Muscle of leg (tissue), 11 donors: ENCODE measurements around the gene MILR1. TPM values are rescaled to one million over a fixed set of nuclear protein-coding genes. Genes with fewer than 3 reads are reported as not detected.
"Not testable (repeated sequence)": the region's sequence is repeated elsewhere in the genome, so short reads cannot be mapped to it uniquely, and the experiment has no call there.

Experiments
- DNase-seq: peaks from one replicate; pipeline ENCODE4 v3.0.0; 2013
- H3K27ac ChIP-seq: one replicate; pipeline ENCODE4 v1.5.1; 2013; ENCODE audit warnings: mild to moderate bottlenecking, low read length, control low read depth
- H3K27me3 ChIP-seq: one replicate; pipeline ENCODE4 v1.6.1; 2013; ENCODE audit warnings: low read length; ENCODE audit not compliant: control insufficient read depth, insufficient read depth
- H3K36me3 ChIP-seq: one replicate; pipeline ENCODE4 v1.6.1; 2013; ENCODE audit warnings: low read length; ENCODE audit not compliant: control insufficient read depth, insufficient read depth
- H3K4me1 ChIP-seq: one replicate; pipeline ENCODE4 v1.6.1; 2013; ENCODE audit warnings: low read length; ENCODE audit not compliant: control insufficient read depth, insufficient read depth
- H3K4me3 ChIP-seq: one replicate; pipeline ENCODE4 v1.5.1; 2013; ENCODE audit warnings: low read length, control low read depth
- H3K9me3 ChIP-seq: replicated peaks from 2 replicates; pipeline ENCODE4 v1.6.1; 2013; ENCODE audit warnings: low read depth, low read length; ENCODE audit not compliant: control insufficient read depth
- WGBS: methylation state at CpG from one replicate; pipeline ENCODE4 v1.1.5; 2013; ENCODE audit warnings: missing lambda C conversion rate; ENCODE audit not compliant: insufficient coverage; 5-methylcytosine and 5-hydroxymethylcytosine counted together
- polyA plus RNA-seq, 8 donors: library from polyadenylated mRNA; unstranded; fragments of 120-200 nt; gene quantifications; one replicate each; pipeline versions ENCODE4 v1.2.1 to v1.2.3, GENCODE V29; 2013; ENCODE audit warnings: inconsistent platforms in 1 of 8, low replicate concordance in 1 of 8; ENCODE audit not compliant: insufficient read length in 8 of 8, insufficient read depth in 1 of 8
- total RNA-seq: library from RNA; stranded (reverse); fragments of 120-200 nt; gene quantifications from one replicate; pipeline ENCODE4 v1.2.4, GENCODE V29; 2013

Gene MILR1
- total and polyA plus RNA-seq, 9 donors, result 2.6 to 7.0 (median 4.4) TPM

- 47% methylated on average over 4 of the region's 9 CpGs for WGBS
- no peak overlapping the region for H3K4me3 ChIP-seq
- DNase-seq, result no peak
- no peak overlapping the region for H3K27ac ChIP-seq
- H3K27me3 ChIP-seq, result peaks cover 5% of the 10 kb centered on the region
- H3K9me3 ChIP-seq, result peaks cover 2% of the 10 kb centered on the region
- no peaks in the 10 kb centered on the region for H3K36me3 ChIP-seq
- H3K4me1 ChIP-seq, result peaks cover 3% of the 10 kb centered on the region
Measured at GRCh38 chr17:64466019-64466735, 17.3 kb downstream of the MILR1 start.

- H3K4me1 ChIP-seq, H3K4me3 ChIP-seq, H3K9me3 ChIP-seq, H3K36me3 ChIP-seq, H3K27ac ChIP-seq, DNase-seq, H3K27me3 ChIP-seq: not testable (repeated sequence)
- no CpG with 5 or more reads among the region's 1 CpG for WGBS
Measured at GRCh38 chr17:64466834-64467233, 17.9 kb downstream of the MILR1 start.

GRCh38 chr17:64470625-64471024 is 21.7 kb downstream of the MILR1 start:
- Histone ChIP-seq H3K4me3 (no peak overlapping the region), H3K27ac (no peak overlapping the region), H3K27me3 (peaks cover 5% of the 10 kb centered on the region), H3K9me3 (peaks cover 2% of the 10 kb centered on the region), H3K4me1 (peaks cover 3% of the 10 kb centered on the region), H3K36me3 (no peaks in the 10 kb centered on the region)
- 17% methylated on average over 1 of the region's 4 CpGs for WGBS
- DNase-seq, result no peak

- Histone ChIP-seq H3K4me3 (no peak overlapping the region), H3K27ac (no peak overlapping the region), H3K4me1 (peaks cover 2% of the 10 kb centered on the region), H3K27me3 (peaks cover 3% of the 10 kb centered on the region), H3K36me3 (no peaks in the 10 kb centered on the region), H3K9me3 (peaks cover under 1% of the 10 kb centered on the region)
- no peak for DNase-seq
- no CpG with 5 or more reads among the region's 3 CpGs for WGBS
Measured at GRCh38 chr17:64471440-64471839, 22.5 kb downstream of the MILR1 start.

GRCh38 chr17:64472564-64472963 is 23.6 kb downstream of the MILR1 start:
- Histone ChIP-seq H3K27ac (no peak overlapping the region), H3K36me3 (peaks cover 2% of the 10 kb centered on the region), H3K27me3 (no peaks in the 10 kb centered on the region), H3K4me3 (no peak overlapping the region), H3K9me3 (no peaks in the 10 kb centered on the region), H3K4me1 (no peaks in the 10 kb centered on the region)
- no CpG with 5 or more reads among the region's 2 CpGs for WGBS
- DNase-seq, result no peak

- Histone ChIP-seq H3K27me3 (no peaks in the 10 kb centered on the region), H3K27ac (no peak overlapping the region), H3K9me3 (no peaks in the 10 kb centered on the region), H3K4me3 (no peak overlapping the region), H3K4me1 (no peaks in the 10 kb centered on the region), H3K36me3 (peaks cover 21% of the 10 kb centered on the region)
- no peak for DNase-seq
- no CpG with 5 or more reads among the region's 1 CpG for WGBS
Measured at GRCh38 chr17:64477849-64478248, 28.9 kb downstream of the MILR1 start.

- Histone ChIP-seq H3K36me3 (peaks cover 40% of the 10 kb centered on the region), H3K4me3 (no peak overlapping the region), H3K9me3 (no peaks in the 10 kb centered on the region), H3K4me1 (no peaks in the 10 kb centered on the region), H3K27me3 (no peaks in the 10 kb centered on the region), H3K27ac (no peak overlapping the region)
- no CpG with 5 or more reads among the region's 1 CpG for WGBS
- DNase-seq, result no peak
Measured at GRCh38 chr17:64480951-64481350, 32.0 kb downstream of the MILR1 start.

GRCh38 chr17:64484380-64484779 is 35.5 kb downstream of the MILR1 start:
- peaks cover 46% of the 10 kb centered on the region for H3K36me3 ChIP-seq
- no peaks in the 10 kb centered on the region for H3K9me3 ChIP-seq
- H3K4me3 ChIP-seq, result no peak overlapping the region
- H3K27me3 ChIP-seq, result no peaks in the 10 kb centered on the region
- no peaks in the 10 kb centered on the region for H3K4me1 ChIP-seq
- DNase-seq, result no peak
- no peak overlapping the region for H3K27ac ChIP-seq
- 83% methylated on average over 1 of the region's 3 CpGs for whole genome bisulfite sequencing

GRCh38 chr17:64488301-64488700 is 39.4 kb downstream of the MILR1 start:
- H3K27ac ChIP-seq, result no peak overlapping the region
- no peak for DNase-seq
- no peaks in the 10 kb centered on the region for H3K27me3 ChIP-seq
- peaks cover 46% of the 10 kb centered on the region for H3K36me3 ChIP-seq
- H3K4me1 ChIP-seq, result no peaks in the 10 kb centered on the region
- no peaks in the 10 kb centered on the region for H3K9me3 ChIP-seq
- H3K4me3 ChIP-seq, result no peak overlapping the region
- WGBS, result no CpG with 5 or more reads among the region's 2 CpGs

- peaks cover 28% of the 10 kb centered on the region for H3K36me3 ChIP-seq
Measured at GRCh38 chr17:64491034-64491860, 42.3 kb downstream of the MILR1 start.

More at GRCh38 chr17:64491034-64491860, 42.3 kb downstream of the MILR1 start:
- peaks cover 6% of the 10 kb centered on the region for H3K4me1 ChIP-seq
- no peaks in the 10 kb centered on the region for H3K9me3 ChIP-seq
- H3K27ac ChIP-seq, result no peak overlapping the region
- DNase-seq, result no peak
- 95% methylated on average over 8 of the region's 13 CpGs for WGBS
- no peak overlapping the region for H3K4me3 ChIP-seq
- H3K27me3 ChIP-seq, result no peaks in the 10 kb centered on the region
